LNCaP clone FGC (cell line): ENCODE data around the gene SLFN11.
"Not testable (repeated sequence)": the region's sequence is repeated elsewhere in the genome, so short reads cannot be mapped to it uniquely, and the experiment has no call there.

ENCODE experiments used
- DNase-seq: peaks from one replicate; pipeline ENCODE4 v3.0.0-alpha.2; 2011; ENCODE audit warnings: low read depth
- H3K4me3 ChIP-seq: 2 replicates; pipeline ENCODE4 v1.5.1; 2011; ENCODE audit warnings: mild to moderate bottlenecking, low read depth, low read length, control low read depth
- TF ChIP-seq, protein P1 (sequence below): IDR thresholded peaks from 2 replicates; pipeline ENCODE4 v1.5.1; 2012; ENCODE audit warnings: mild to moderate bottlenecking; ENCODE audit not compliant: control insufficient read depth, insufficient read depth; ENCODE audit errors: extremely low read depth

SLFN11 gene

DNA sequence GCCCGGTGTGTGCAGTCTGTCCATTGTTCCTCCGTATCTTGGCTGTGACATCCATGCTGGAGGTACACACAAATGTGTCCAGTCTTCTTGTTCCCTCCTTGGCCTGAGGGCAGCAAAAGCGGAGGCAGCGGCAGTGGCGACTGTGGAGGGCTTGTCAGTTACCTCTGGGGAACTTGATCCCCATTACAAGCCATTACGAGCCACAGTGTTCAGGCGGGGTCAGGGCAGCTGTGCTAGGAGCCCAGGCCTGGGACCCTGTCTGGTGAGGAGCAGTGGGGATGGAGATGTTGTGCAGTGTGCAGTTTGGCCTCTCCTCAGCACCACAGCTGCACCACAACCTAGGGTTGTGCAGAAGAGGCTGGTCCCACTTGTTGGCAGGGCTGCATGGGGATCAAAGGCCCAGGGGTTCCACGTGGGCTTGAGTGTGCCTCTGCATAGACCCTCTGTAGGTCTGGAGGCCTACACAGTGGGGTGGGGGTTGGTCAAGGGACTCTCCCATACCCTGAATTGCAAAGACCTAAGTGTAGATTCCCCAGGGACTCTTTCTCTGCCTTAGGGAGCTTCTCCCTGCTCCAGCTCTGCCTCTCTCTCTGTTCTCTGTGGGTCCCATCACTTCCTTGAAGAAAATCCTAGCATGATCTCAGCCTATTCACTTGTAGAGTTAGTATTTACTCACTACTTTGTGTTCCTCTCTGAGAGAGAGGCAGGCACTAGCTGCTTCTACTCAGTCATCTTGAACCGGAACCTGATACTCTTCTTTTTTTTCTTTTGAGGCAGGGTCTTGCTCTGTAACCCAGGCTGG lies 58.8 kb downstream of the SLFN11 start:
- H3K4me3 ChIP-seq = no peak overlapping the region
- DNase-seq = no peak
- TF ChIP-seq, protein P1, sequence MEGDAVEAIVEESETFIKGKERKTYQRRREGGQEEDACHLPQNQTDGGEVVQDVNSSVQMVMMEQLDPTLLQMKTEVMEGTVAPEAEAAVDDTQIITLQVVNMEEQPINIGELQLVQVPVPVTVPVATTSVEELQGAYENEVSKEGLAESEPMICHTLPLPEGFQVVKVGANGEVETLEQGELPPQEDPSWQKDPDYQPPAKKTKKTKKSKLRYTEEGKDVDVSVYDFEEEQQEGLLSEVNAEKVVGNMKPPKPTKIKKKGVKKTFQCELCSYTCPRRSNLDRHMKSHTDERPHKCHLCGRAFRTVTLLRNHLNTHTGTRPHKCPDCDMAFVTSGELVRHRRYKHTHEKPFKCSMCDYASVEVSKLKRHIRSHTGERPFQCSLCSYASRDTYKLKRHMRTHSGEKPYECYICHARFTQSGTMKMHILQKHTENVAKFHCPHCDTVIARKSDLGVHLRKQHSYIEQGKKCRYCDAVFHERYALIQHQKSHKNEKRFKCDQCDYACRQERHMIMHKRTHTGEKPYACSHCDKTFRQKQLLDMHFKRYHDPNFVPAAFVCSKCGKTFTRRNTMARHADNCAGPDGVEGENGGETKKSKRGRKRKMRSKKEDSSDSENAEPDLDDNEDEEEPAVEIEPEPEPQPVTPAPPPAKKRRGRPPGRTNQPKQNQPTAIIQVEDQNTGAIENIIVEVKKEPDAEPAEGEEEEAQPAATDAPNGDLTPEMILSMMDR = no peak

DNA sequence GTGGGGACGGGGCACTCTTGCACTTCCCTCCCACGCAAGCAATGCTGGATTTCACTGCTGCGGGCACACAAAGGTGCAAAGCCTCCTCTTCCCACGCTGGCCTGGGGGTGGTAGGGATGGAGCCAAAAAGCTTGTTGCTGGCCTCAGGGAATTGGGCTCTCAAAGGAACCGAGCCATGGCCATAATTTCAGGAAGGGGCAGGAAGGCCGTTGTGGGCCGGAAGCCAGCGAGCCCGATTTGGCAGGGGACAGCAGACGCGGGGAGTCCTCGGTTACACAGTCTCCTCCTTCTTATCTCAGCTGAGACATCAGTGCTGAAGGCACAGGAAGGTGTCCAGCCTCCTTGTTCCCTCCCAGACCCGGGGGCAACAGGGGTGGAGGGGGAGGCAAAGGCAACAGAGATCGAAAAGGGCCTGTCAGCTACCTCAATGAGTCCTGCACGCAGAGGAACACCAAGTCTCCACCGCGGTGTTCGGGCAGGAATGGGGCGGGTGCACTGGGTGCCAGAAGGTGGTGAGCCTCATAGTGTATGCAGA lies 59.5 kb downstream of the SLFN11 start:
- TF ChIP-seq, protein P1 = no peak
- H3K4me3 ChIP-seq = no peak overlapping the region
- DNase-seq = no peak

DNA sequence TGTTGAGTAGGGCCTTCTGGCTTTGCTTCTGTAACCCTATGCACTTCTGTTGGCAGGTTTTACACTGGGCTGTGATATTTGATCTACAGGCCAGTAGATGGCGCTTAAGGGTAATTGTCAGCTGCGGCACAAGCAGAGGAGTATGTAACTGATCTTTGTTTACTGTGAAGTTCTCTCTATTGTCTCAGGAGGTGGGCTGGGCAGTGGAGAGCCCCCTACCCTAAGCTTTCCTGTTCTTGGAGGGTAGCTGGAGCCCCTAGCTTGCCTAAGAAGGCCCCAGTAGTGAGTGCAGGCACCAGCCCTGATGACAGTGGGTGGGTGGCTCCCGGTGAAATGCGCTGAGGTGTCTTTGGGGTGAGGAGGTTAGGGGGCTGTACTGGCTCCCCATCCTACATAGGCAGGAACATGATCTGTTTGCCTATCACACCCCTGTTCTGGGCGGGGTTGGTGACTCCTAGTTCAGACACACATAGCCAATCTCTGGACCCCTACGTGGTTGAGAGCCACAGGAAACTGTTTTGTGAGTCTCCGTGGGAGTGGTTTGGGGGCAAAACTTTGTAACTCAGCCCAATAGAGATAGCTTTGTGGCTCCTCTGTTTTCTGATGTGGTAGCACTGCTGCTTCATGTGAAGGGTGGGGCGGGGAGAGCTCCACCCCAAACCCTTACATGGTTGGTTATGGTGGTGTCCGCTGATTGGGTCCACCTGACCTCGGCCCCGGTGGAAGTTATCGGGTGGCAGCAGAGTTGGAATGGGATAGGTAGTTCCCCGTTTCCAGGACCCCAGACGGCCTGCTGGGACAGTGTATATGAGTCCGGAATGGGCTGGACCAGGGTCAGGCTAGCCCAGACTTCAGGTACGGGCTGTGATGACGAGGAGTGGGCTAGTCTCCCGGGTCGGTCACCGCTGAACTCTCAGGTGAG lies 60.4 kb downstream of the SLFN11 start:
- H3K4me3 ChIP-seq = no peak overlapping the region
- DNase-seq = peak; percentile 42
- TF ChIP-seq, protein P1 = peak; percentile 81

DNA sequence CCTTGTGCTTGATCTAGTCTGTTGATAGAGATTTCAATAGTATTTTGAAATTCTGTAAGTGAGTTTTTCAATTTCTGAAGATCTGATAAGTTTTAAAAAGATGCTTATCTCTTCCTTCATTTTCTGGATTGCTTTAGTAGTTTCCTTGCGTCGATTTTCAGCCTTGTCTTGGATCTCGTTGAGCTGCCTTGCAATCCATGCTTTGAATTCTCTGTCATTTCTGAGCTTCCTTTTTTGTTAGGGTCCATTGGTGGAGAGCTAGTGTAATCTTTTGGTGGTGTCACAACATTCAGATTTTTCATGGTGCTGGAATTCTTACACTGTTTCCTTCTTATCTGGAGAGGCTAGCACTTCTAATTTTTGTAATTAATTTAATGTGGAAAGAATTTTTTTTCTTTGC lies 61.1 kb downstream of the SLFN11 start:
- TF ChIP-seq, protein P1 = no peak
- no peak overlapping the region for H3K4me3 ChIP-seq
- DNase-seq = no peak

DNA sequence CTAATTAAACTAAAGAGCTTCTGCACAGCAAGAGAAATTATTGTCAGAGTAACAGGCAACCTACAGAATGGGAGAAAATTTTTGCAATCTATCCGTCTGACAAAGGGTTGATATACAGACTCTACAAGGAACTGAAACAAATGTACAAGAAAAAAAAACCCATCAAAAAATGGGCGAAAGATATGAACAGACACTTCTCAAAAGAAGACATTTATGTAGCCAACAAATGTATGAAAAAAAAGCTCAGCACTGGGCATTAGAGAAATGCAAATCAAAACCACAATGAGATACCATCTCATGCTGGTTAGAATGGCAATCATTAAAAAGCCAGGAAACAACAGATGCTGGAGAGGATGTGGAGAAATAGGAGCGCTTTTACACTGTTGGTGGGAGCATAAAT lies 64.1 kb downstream of the SLFN11 start:
- not testable (repeated sequence) for DNase-seq, H3K4me3 ChIP-seq
